HL-60 (cell line): ENCODE results near the gene NOS3.
A peak's percentile ranks its signal among the peaks of the same experiment; 100 is the strongest.

Experiments
- DNase-seq, 2 experiments: peaks; one replicate each; pipeline ENCODE4 v3.0.0-alpha.2; 2010 to 2020; ENCODE audit warnings: low read depth in 1 of 2, low spot score in 1 of 2
- H3K27ac ChIP-seq: fragments of 250-450 bp; sonication (Bioruptor Pico); replicated peaks from 2 replicates; pipeline ENCODE4 v1.5.1; 2020; ENCODE audit warnings: mild to moderate bottlenecking, moderate library complexity
- H3K27me3 ChIP-seq: fragments of 250-450 bp; sonication (Bioruptor Pico); 2 replicates; pipeline ENCODE4 v1.5.1; 2021; ENCODE audit warnings: mild to moderate bottlenecking, moderate library complexity; ENCODE audit not compliant: insufficient read depth, poor library complexity, severe bottlenecking
- H3K4me3 ChIP-seq: replicated peaks from 2 replicates; pipeline ENCODE4 v1.5.1; 2011; ENCODE audit warnings: mild to moderate bottlenecking, control low read depth, low read length; ENCODE audit not compliant: insufficient read depth
- GABPA ChIP-seq: IDR thresholded peaks from 2 replicates; pipeline ENCODE4 v1.6.1; 2012; ENCODE audit warnings: low read depth
- POLR2AphosphoS5 ChIP-seq: IDR thresholded peaks from 2 replicates; pipeline ENCODE4 v1.6.1; 2012; ENCODE audit warnings: low read depth
- REST ChIP-seq: IDR thresholded peaks from 2 replicates; pipeline ENCODE4 v1.6.1; 2012; ENCODE audit warnings: low read depth; ENCODE audit not compliant: insufficient replicate concordance
- SPI1 ChIP-seq: IDR thresholded peaks from 2 replicates; pipeline ENCODE4 v1.6.1; 2012; ENCODE audit warnings: low read depth, mild to moderate bottlenecking, borderline replicate concordance
- TF ChIP-seq, protein P1 (sequence below): IDR thresholded peaks from one replicate; pipeline ENCODE4 v1.5.1; 2011; ENCODE audit warnings: low read length, control low read depth, inconsistent platforms; ENCODE audit not compliant: insufficient read depth

Gene NOS3

GRCh38 chr7:151028131-151028947, 37.5 kb downstream of the NOS3 start, which contains the start of gene ABCB8:
ABCB8 (plus strand) TSS chr7:151028450; CDS start chr7:151028516, 66 bp downstream.
- DNase-seq, result peak; percentile 98 to 99
- Histone ChIP-seq H3K4me3 (peak within 1 kb of the TSS; percentile 71), H3K27ac (peak within 1 kb of the TSS; percentile 75), H3K27me3 (no peaks in the 10 kb centered on the region)
- TF ChIP-seq, protein P1, sequence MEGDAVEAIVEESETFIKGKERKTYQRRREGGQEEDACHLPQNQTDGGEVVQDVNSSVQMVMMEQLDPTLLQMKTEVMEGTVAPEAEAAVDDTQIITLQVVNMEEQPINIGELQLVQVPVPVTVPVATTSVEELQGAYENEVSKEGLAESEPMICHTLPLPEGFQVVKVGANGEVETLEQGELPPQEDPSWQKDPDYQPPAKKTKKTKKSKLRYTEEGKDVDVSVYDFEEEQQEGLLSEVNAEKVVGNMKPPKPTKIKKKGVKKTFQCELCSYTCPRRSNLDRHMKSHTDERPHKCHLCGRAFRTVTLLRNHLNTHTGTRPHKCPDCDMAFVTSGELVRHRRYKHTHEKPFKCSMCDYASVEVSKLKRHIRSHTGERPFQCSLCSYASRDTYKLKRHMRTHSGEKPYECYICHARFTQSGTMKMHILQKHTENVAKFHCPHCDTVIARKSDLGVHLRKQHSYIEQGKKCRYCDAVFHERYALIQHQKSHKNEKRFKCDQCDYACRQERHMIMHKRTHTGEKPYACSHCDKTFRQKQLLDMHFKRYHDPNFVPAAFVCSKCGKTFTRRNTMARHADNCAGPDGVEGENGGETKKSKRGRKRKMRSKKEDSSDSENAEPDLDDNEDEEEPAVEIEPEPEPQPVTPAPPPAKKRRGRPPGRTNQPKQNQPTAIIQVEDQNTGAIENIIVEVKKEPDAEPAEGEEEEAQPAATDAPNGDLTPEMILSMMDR, result peak; percentile 13
- peak; percentile 57; the same call in 1 of the 2 replicates for TF ChIP-seq SPI1
- TF ChIP-seq REST, result no peak

DNA sequence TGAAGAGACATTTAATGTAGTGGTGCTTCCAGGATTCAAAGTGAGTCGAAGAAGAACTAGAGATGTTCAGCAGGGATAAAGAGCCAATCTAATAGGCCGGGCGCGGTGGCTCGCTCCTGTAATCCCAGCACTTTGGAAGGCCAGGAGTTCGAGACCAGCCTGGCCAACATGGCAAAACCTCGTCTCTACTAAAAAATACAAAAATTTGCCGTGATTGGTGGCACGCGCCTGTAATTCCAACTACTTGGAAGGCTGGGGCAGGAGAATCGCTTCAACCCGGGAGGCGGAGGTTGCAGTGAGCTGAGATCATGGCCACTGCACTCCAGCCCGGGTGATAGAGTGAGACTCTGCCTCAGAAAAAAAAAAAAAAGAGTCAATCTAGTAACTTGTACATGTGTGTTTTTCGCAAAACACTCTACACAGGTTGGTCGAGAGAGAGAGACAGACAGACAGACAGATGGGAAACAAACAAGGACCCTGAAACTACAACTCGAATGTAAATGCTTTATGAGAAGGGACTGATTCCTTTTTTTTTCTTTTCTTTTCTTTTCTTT, 38.2 kb downstream of the NOS3 start:
- no peaks in the 10 kb centered on the region for H3K27me3 ChIP-seq
- H3K4me3 ChIP-seq, result peak overlapping the region; percentile 71
- no peak for DNase-seq
- peak overlapping the region; percentile 75 for H3K27ac ChIP-seq
- no peak for TF ChIP-seq GABPA
- TF ChIP-seq POLR2AphosphoS5, result no peak
- TF ChIP-seq, protein P1, result no peak
- TF ChIP-seq REST, result no peak

- Histone ChIP-seq H3K27ac (no peak overlapping the region), H3K27me3 (no peaks in the 10 kb centered on the region), H3K4me3 (no peak overlapping the region)
- no peak for TF ChIP-seq REST
- no peak for DNase-seq
Measured at GRCh38 chr7:151031011-151031410, 40.2 kb downstream of the NOS3 start.
